Vagina (tissue), 2 donors: ENCODE measurements around the gene CNOT2. TPM values are rescaled to one million over a fixed set of nuclear protein-coding genes. Genes with fewer than 3 reads are reported as not detected.
"Not testable (repeated sequence)": the region's sequence is repeated elsewhere in the genome, so short reads cannot be mapped to it uniquely, and the experiment has no call there.

Experiments used
- DNase-seq, 2 donors: peaks; one replicate each; pipeline ENCODE4 v3.0.0-alpha.2; 2017; ENCODE audit errors: extremely low spot score in 2 of 2
- H3K27ac ChIP-seq: fragments of 200-600 bp; sonication (generic); one replicate; pipeline ENCODE4 v1.5.1; 2019
- H3K27me3 ChIP-seq: fragments of 200-600 bp; sonication (generic); one replicate; pipeline ENCODE4 v1.5.1; 2019
- H3K36me3 ChIP-seq, 2 donors: fragments of 200-600 bp; sonication (generic); one replicate each; pipeline ENCODE4 v1.5.1; 2017 to 2019
- H3K4me1 ChIP-seq: fragments of 200-600 bp; sonication (generic); one replicate; pipeline ENCODE4 v1.5.1; 2019
- H3K4me3 ChIP-seq, 2 donors: fragments of 200-600 bp; sonication (generic); 1 replicate in 1 of 2; 2 replicates in 1 of 2; pipeline ENCODE4 v1.5.1; 2016 to 2019
- H3K9me3 ChIP-seq: fragments of 200-600 bp; sonication (generic); one replicate; pipeline ENCODE4 v1.5.1; 2019
- CTCF ChIP-seq, 3 experiments: fragments of 450-650 bp in 2 of 3; fragments of 200-600 bp in 1 of 3; sonication (generic) in 1 of 3; IDR thresholded peaks; one replicate each; pipeline ENCODE4 v1.5.1; 2017 to 2019; ENCODE audit warnings: antibody characterized with exemption in 3 of 3, mild to moderate bottlenecking in 2 of 3, moderate library complexity in 2 of 3
- POLR2A ChIP-seq, 2 donors: fragments of 450-650 bp; IDR thresholded peaks; one replicate each; pipeline ENCODE4 v1.6.1; 2017; ENCODE audit warnings: antibody characterized with exemption in 2 of 2, mild to moderate bottlenecking in 2 of 2, moderate library complexity in 2 of 2
- POLR2AphosphoS5 ChIP-seq, 2 donors: sonication (generic); formaldehyde crosslinking; IDR thresholded peaks; one replicate each; pipeline ENCODE4 v1.9.0; 2017; ENCODE audit warnings: antibody characterized with exemption in 2 of 2, mild to moderate bottlenecking in 2 of 2, low read depth in 1 of 2; ENCODE audit not compliant: insufficient read depth in 1 of 2
- intact Hi-C: fragments of 100-400 bp; cut with DNase I; formaldehyde crosslinking; loops from one replicate; pipeline ENCODE4 v1.15.1; 2023
- total RNA-seq: library from RNA; depleted of rRNA; stranded (reverse); fragments of >200 nt; gene quantifications from one replicate; pipeline ENCODE4 v1.2.3, GENCODE V29; 2016

CNOT2 gene
- total RNA-seq, 1 donor from 2014 or later: 176 TPM

- no peak for DNase-seq
- TF ChIP-seq CTCF (IDR thresholded peaks at IDR 0.05) (no peak), POLR2A (IDR thresholded peaks at IDR 0.05) (no peak), POLR2AphosphoS5 (IDR thresholded peaks at IDR 0.05; ENCODE audit: insufficient read depth in 1 of 2, low read depth in 1 of 2) (no peak)
- intact Hi-C loops: no loop called here
- Histone ChIP-seq H3K27ac (no peak overlapping the region), H3K27me3 (no peaks in the 10 kb centered on the region), H3K9me3 (no peaks in the 10 kb centered on the region), H3K4me3 (no peak overlapping the region), H3K36me3 (no peaks in the 10 kb centered on the region), H3K4me1 (no peaks in the 10 kb centered on the region)
These were observed 146.4 kb downstream of the CNOT2 start for GRCh38 chr12:70389678-70390077.

GRCh38 chr12:70392631-70393030 lies 149.4 kb downstream of the CNOT2 start:
- DNase-seq, intact Hi-C loops, H3K27me3 ChIP-seq, H3K27ac ChIP-seq, H3K4me1 ChIP-seq, H3K9me3 ChIP-seq, H3K4me3 ChIP-seq, H3K36me3 ChIP-seq: not testable (repeated sequence)

- Histone ChIP-seq H3K4me3 (no peak overlapping the region), H3K4me1 (no peaks in the 10 kb centered on the region), H3K36me3 (no peaks in the 10 kb centered on the region), H3K9me3 (no peaks in the 10 kb centered on the region), H3K27ac (no peak overlapping the region), H3K27me3 (no peaks in the 10 kb centered on the region)
- no peak for DNase-seq
- intact Hi-C loops: no loop called here
- no peak for TF ChIP-seq CTCF (IDR thresholded peaks at IDR 0.05)
- TF ChIP-seq POLR2A (IDR thresholded peaks at IDR 0.05): no peak
- TF ChIP-seq POLR2AphosphoS5 (IDR thresholded peaks at IDR 0.05; ENCODE audit: insufficient read depth in 1 of 2, low read depth in 1 of 2): no peak
These were observed 150.7 kb downstream of the CNOT2 start for GRCh38 chr12:70393787-70394499.

GRCh38 chr12:70398002-70398401 lies 154.8 kb downstream of the CNOT2 start:
- no peaks in the 10 kb centered on the region for H3K27me3 ChIP-seq
- H3K36me3 ChIP-seq: no peaks in the 10 kb centered on the region
- H3K27ac ChIP-seq: no peak overlapping the region
- TF ChIP-seq POLR2A (IDR thresholded peaks at IDR 0.05) (no peak), POLR2AphosphoS5 (IDR thresholded peaks at IDR 0.05; ENCODE audit: insufficient read depth in 1 of 2, low read depth in 1 of 2) (no peak)
- H3K4me3 ChIP-seq: no peak overlapping the region
- H3K4me1 ChIP-seq: no peaks in the 10 kb centered on the region
- DNase-seq: no peak
- intact Hi-C loops: no loop called here
- no peaks in the 10 kb centered on the region for H3K9me3 ChIP-seq

GRCh38 chr12:70398862-70399261 lies 155.6 kb downstream of the CNOT2 start:
- Histone ChIP-seq H3K4me1 (no peaks in the 10 kb centered on the region), H3K4me3 (no peak overlapping the region), H3K27me3 (no peaks in the 10 kb centered on the region), H3K9me3 (no peaks in the 10 kb centered on the region), H3K36me3 (no peaks in the 10 kb centered on the region), H3K27ac (no peak overlapping the region)
- no peak for DNase-seq
- intact Hi-C loops: no loop called here
- TF ChIP-seq POLR2A (IDR thresholded peaks at IDR 0.05): no peak
- no peak for TF ChIP-seq CTCF (IDR thresholded peaks at IDR 0.05)
- no peak for TF ChIP-seq POLR2AphosphoS5 (IDR thresholded peaks at IDR 0.05; ENCODE audit: insufficient read depth in 1 of 2, low read depth in 1 of 2)

GRCh38 chr12:70399311-70399710 lies 156.1 kb downstream of the CNOT2 start:
- Histone ChIP-seq H3K36me3 (no peaks in the 10 kb centered on the region), H3K9me3 (no peaks in the 10 kb centered on the region), H3K4me1 (no peaks in the 10 kb centered on the region), H3K27ac (no peak overlapping the region), H3K27me3 (no peaks in the 10 kb centered on the region), H3K4me3 (no peak overlapping the region)
- no peak for TF ChIP-seq POLR2AphosphoS5 (IDR thresholded peaks at IDR 0.05; ENCODE audit: insufficient read depth in 1 of 2, low read depth in 1 of 2)
- TF ChIP-seq CTCF (IDR thresholded peaks at IDR 0.05): no peak
- TF ChIP-seq POLR2A (IDR thresholded peaks at IDR 0.05): no peak
- DNase-seq: no peak
- intact Hi-C loops: no loop called here
